Right lobe of liver (tissue), 4 donors: ENCODE results near the gene NCF2.

Experiments
- POLR2A ChIP-seq: fragments of 450-650 bp; IDR thresholded peaks from one replicate; pipeline ENCODE4 v1.6.1; 2017; ENCODE audit warnings: antibody characterized with exemption, mild to moderate bottlenecking
- TF ChIP-seq, protein P1 (sequence below), 4 donors: fragments of 200-600 bp in 3 of 4; fragments of 450-650 bp in 1 of 4; IDR thresholded peaks; one replicate each; pipeline versions ENCODE4 v1.5.1 to v1.8.0; 2016 to 2022; ENCODE audit warnings: antibody characterized with exemption in 4 of 4, mild to moderate bottlenecking in 2 of 4
- donor health status: DM: no; HTN: no; CAD: no.
- donor health status: DM: no; HTN: no; CAD: no.
- donor health status: DM: no; HTN: yes; CAD: no.

DNA sequence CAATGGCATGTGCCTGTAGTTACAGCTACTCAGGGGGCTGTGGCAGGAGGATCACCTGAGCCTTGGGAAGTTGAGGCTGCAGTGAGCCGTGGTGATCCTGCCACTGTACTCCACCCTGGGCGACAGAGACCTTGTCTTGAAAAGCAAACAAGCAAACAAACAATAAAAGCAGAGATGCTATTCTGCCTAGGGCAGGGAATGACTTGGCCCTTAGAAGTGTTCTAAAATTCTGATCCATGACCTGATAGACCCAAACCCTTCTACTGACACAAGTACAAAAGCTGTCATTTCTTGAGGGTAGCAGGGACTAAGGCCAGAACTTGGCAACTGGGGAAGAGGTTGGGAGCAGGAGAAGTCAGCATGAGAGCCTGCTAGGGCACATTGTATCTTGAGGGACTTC is 15.6 kb upstream of the NCF2 start:
- TF ChIP-seq, protein P1, sequence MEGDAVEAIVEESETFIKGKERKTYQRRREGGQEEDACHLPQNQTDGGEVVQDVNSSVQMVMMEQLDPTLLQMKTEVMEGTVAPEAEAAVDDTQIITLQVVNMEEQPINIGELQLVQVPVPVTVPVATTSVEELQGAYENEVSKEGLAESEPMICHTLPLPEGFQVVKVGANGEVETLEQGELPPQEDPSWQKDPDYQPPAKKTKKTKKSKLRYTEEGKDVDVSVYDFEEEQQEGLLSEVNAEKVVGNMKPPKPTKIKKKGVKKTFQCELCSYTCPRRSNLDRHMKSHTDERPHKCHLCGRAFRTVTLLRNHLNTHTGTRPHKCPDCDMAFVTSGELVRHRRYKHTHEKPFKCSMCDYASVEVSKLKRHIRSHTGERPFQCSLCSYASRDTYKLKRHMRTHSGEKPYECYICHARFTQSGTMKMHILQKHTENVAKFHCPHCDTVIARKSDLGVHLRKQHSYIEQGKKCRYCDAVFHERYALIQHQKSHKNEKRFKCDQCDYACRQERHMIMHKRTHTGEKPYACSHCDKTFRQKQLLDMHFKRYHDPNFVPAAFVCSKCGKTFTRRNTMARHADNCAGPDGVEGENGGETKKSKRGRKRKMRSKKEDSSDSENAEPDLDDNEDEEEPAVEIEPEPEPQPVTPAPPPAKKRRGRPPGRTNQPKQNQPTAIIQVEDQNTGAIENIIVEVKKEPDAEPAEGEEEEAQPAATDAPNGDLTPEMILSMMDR (IDR thresholded peaks at IDR 0.05): no peak
- no peak for TF ChIP-seq POLR2A
